Ovary (tissue), 3 donors: ENCODE results near the gene CTNND2.

Experiments
- CTCF ChIP-seq, 3 donors: fragments of 450-650 bp in 2 of 3; fragments of 200-600 bp in 1 of 3; IDR thresholded peaks; one replicate each; pipeline versions ENCODE4 v1.5.1 to v1.8.0; 2016 to 2022; ENCODE audit warnings: antibody characterized with exemption in 3 of 3, mild to moderate bottlenecking in 1 of 3
- POLR2A ChIP-seq: fragments of 450-650 bp; IDR thresholded peaks from one replicate; pipeline ENCODE4 v1.6.1; 2017; ENCODE audit warnings: antibody characterized with exemption, mild to moderate bottlenecking, moderate library complexity
- donor health status: DM: no; HTN: no; CAD: no.

- no peak for TF ChIP-seq CTCF (IDR thresholded peaks at IDR 0.05)
- no peak for TF ChIP-seq POLR2A
These were observed 513.9 kb downstream of the CTNND2 start for GRCh38 chr5:11390291-11390767.
